NCI-H460 (cell line): ENCODE results near the gene MXD4. TPM values are rescaled to one million over a fixed set of nuclear protein-coding genes. Genes with fewer than 3 reads are reported as not detected.

Experiments
- DNase-seq: peaks from one replicate; pipeline ENCODE4 v3.0.0-alpha.2; 2016; ENCODE audit warnings: low read depth; ENCODE audit errors: extremely low read depth
- total RNA-seq: library from RNA; depleted of rRNA; stranded (reverse); fragments of >200 nt; shearing (Covaris generic); gene quantifications from 2 replicates; pipeline ENCODE4 v1.2.3, GENCODE V29; 2014

Gene MXD4
- total RNA-seq, 1 experiment from 2014 or later, result 12.8 TPM

GRCh38 chr4:2295500-2295899 is 33.6 kb upstream of the MXD4 start:
- DNase-seq, result no peak

- DNase-seq, result no peak
Measured at GRCh38 chr4:2292646-2293108, 30.8 kb upstream of the MXD4 start.

DNA sequence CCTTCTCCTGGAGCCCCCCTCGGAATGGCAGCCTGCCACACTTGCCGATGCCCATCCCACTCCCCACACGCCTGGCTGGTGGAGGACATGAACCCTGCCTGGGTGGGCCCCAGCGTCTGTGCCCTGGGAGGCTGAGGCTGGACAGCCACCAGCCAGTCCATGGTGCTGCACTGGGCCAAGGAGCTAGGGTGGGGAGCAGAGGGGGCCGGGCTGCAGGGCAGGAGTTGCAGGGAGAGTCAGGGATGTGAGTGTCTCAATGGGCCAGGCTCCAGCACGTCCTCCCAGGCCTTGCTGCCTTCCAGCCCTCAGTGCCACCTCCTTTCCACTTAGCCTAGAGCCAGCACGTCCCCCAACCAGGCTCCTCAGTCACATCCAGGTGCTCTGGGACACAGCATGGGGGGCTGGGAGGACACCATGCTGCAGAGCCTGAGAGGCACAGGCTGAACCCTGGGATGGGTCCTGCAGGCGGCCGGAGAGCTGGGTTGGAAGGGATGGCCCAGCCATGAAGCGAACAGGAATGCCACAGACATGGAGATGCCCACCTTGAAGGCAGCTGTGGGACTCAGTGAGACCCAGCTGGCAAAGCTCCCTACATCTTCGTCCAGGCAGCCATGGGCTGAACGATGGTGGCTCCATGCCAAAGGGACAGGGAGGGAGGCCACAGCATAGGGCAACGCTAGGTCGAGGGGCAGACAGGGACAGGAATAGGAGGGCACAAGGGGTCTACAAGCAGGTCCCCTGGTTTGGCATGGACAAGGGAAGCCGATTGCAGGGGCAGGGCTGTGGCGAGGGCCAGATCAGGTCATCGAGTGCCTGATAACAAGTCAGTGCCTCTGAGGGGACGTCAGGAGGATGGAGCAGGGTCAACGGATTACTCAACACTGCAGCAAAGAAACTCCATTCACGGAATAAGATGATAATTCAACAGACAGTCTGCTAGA is 30.1 kb upstream of the MXD4 start:
- DNase-seq, result no peak

DNA sequence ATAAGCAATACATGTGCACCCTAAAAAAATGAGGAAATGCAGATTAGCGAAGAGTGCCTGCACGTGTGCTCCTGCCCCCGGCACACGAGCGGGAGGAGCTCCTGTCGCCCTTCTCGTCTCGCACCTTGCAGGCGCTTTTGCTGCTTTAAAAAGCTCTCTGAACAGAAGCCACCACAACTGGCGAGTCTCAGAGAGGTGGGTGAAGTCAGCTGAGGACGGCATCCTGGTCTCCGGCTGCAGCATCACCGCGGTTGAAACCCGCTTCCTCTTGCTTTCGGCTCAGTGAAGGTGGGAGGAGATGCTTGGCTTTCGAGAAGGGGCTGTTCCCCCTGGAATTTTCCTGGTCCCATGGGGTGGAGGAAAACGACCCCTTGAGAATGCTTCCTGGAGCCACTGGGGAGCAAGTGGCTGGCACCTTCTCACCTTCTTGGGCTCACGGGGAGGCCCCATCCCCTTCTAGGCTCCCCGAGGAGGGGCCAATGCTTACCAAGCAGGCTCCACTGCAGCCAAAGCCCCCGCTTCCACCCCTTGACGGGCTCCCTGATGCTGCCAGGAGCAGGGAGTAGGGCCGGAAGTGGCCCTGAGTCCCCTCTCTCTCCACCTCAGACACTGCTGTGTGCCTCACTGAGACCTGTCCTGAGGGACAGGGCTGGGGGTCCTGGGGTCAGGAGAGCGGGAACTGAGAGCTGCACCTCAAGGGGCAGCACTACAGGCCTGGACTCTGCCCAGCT is 29.2 kb upstream of the MXD4 start:
- no peak for DNase-seq

DNA sequence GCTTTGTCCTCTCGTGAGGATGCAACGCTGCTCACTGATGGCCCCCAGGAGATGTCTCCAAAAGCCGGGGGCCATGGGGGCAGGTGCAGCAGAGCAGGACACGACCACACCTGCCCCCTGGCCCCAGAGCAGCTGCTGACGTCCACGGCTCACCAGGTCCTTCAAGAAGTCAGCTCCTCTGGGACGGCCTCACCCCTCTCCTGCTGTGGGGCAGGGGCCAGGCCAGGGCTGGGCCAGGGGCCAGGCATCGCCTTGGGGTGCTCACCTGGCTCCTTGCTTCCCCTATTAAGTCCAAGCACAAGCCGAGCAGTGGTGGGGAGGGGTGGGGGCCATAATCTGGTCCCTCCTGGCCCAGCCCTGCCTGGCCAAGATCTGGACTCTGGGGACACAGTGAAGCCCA is 28.6 kb upstream of the MXD4 start:
- DNase-seq, result no peak

GRCh38 chr4:2289955-2290333 is 28.0 kb upstream of the MXD4 start:
- DNase-seq, result no peak

GRCh38 chr4:2289311-2289954 is 27.5 kb upstream of the MXD4 start:
- DNase-seq, result no peak

DNA sequence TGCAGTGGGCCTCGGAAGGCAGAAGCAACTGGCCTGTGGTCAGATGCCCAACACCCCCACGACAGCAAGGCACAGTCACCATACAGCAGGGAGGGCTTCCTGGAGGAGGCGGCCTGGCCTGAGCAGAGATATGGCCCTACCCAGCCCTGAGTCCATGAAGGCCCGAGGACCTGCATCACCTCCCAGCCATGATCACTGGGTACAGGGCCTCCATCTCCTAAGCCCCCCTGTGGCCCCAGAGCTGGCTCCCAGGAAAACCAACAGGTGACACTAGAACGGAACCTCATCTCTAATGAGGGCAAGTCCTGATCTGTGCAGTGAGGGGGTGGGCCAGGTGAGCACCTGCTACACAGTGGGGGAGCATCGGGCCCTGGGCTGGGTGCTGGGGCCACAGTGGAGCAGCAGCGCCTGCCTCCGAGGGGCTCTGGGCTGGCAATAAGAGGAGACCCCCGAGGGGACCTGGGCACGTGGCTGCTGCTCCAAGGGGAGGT is 26.2 kb upstream of the MXD4 start:
- DNase-seq, result no peak

DNA sequence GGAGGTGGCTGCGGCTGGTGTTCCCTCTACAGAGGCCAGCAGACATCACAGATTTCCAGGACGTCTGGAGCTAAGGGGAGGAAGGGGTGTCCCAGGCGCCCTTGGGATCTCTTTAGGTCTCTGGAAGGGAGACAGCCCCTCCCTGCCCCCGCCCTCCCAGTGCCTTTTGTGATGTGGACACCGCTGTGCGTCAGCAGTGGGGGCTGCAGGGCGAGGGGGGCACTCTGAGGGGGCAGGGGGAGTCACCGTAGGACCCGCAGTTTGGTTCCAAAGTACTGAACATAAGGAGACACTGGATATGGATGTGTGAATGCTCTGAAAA is 25.6 kb upstream of the MXD4 start:
- DNase-seq, result no peak

DNA sequence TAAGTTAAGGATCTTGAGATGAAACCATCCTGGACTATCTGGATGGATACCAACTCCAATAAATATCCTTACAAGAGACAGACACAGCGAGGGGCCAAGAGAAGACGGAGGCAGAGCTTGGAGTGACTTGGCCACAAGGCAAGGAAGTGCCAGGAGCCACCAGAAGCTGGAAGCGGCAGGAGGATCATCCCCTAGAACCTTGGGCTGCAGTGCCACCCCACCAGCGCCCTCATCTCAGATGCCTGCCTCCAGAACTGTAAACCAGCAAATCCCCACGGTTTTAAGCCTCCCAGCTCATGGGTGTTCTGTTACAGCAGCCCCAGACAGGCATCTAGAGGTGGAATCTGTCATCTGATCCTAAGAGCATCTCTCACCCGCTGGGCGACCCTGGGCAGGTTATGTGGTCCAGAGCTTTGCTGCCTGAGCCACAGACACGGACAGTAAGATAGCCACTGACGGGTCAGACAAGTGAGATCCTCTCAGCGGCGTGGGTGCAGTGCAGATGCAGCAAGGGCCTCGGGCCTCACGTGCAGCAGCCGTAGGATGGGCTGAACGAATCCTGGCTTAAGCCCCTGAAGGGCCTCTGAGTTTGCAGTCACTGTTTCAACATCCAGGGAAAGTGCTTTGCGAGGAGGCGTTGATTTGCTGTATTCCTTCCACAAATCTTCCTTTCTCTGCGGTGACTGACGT is 25.1 kb upstream of the MXD4 start:
- no peak for DNase-seq

DNA sequence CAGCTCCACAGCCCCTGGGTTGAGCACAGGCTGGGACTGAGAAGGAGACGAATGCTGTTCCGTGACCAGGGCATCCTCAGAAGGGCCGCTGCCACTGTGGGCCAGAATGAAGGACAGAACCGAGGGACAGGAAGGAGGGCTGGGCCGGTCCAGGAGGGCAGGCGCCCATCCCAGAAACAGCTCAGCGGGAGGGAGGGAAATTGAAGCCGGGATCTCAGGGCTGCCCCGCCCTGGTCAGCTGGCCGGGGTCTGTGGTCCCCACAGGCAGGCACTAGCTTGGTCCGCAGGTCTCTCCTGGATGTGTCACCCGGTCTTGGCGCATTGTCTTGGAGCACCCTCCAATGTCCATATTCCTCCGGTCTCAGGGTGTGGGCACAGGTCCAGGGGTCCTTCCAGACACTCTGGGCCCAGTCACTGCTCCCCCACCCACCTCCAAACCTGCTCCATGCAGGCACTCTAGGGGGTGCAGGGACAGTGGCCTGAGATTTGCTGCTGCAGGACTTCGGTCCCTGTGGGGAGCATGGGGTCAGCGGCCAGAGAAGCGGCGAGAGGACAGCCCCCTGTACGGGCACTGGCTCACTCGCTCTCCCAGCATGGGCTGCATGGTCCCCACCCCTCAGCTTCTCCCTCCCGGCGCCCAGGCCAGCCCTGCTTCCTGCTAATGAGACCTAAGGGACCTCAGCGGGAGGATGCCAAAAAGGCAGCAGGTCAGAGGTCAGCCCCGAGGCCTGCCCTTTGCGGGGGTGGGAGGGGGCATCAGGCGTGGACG is 23.9 kb upstream of the MXD4 start:
- DNase-seq, result no peak

DNA sequence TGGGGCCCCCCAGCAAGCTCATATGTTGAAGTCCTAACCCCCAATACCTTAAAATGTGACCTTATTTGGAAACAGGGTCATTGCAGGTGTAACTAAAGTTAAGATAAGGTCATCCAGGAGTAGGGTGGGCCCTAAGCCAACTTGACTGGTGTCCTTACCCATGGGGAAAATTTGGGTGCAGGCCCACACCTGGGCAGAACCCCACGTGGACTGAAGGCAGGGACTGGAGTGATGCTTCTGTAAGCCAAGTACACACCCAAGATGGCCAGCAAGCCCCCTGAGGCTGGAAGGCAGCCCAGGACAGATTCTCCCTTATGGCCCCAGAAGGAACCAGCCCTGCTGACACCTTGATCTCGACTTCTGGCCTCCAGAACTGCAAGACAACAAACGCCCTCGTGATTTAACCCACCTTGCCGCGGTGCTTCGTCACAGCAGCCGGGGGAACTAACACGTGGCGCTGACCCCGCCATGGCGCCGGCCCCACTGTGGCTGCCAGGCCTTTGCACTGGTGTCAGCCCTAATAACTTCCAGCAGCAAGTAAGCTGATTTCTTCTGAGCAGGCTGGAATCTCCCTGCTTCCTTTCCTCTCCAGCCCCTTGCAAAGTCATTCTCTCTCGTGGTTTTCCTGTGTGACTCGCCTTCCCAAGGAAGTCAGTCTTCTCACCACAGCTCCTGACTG is 23.2 kb upstream of the MXD4 start:
- no peak for DNase-seq

- no peak for DNase-seq
Measured at GRCh38 chr4:2284161-2284933, 22.4 kb upstream of the MXD4 start.

DNA sequence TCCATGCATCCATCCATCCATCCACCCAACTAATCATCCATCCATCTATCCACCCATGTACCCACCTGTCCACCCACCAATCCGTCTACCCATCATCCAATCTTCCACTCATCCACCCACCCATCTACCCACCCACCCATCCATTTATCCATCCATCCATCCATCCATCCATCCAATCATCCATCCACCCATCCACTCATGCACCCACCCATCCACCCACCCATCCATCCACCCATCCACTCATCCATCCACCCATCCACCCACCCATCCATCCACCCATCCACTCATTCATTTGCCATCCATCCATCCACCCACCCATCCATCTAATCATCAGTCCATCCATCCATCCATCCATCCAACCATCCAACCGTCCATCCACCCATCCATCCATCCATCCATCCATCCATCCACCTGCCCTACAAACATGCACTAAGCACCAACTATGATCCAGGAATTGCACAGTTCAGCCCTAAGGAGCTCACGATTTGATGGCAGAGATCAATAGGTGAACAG is 21.3 kb upstream of the MXD4 start:
- DNase-seq, result no peak

GRCh38 chr4:2281575-2282343 is 19.9 kb upstream of the MXD4 start:
- no peak for DNase-seq

GRCh38 chr4:2280531-2281300 is 18.8 kb upstream of the MXD4 start:
- DNase-seq, result no peak

GRCh38 chr4:2277956-2278355 is 16.0 kb upstream of the MXD4 start:
- no peak for DNase-seq
